HG03457 (cell line): Measurements from ENCODE around the gene PLPPR1.
"Not testable (repeated sequence)": the region's sequence is repeated elsewhere in the genome, so short reads cannot be mapped to it uniquely, and the experiment has no call there.

Experiments used
- ATAC-seq: cut with Tn5 transposase; IDR thresholded peaks from one replicate; pipeline ENCODE4 v1.9.1; 2021; ENCODE audit warnings: moderate number of reproducible peaks; ENCODE audit not compliant: unreplicated experiment

Gene PLPPR1

DNA sequence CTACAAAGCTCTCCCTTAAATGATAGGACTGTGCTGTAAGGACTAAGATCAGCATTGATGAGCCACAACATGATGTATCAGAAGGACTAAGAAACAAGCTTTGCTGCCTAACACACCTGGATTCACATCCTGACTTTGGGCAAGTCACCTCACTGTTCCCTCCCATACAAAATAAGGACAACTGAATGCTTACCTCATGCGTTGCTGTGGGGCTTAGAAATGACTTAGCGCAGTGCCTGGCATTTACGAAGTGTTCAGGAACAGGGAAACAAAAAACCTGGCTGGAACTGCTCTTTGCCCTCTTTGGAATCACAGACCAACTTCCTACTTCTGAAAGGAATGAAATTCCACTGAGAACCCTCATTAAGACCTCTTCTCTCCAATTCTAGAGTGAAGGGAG, 242.6 kb downstream of the PLPPR1 start:
- no peak for ATAC-seq

DNA sequence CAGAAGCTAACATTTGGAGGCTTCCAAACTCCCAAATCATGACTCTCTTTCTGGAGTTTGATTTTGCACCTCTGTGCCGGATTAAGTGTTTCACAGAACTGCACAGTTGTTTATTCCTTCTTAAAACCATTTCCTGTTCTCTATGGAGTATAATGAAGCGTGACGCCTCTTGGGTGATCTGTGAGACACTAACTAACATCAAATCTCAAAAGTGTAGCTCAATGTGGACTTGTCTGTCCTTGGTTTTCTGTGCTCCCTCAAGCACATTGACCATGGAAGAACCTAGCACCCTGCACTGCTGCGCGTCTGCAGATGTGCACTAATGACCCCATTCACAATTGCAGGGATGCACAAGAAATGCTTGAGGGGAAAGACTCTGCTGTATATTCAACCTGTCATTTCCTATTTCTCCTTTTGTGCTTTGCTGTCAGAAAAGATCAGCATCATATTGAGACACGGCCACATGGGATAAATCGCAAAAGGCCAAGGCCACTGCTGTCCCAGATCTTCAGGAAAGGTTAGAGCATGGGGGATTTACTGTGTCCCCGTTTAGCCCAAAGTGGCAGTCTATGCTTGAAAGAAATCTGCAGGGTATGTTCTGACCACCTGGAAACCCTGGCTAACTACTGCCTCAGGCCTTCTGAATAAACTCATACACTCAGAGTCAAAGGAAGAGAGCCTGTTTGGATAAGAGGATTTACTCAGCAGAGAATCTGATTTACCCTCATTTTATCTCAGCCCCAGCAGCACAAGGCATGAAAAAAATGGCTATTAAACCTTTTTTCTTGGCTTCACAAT, 246.6 kb downstream of the PLPPR1 start:
- no peak for ATAC-seq

DNA sequence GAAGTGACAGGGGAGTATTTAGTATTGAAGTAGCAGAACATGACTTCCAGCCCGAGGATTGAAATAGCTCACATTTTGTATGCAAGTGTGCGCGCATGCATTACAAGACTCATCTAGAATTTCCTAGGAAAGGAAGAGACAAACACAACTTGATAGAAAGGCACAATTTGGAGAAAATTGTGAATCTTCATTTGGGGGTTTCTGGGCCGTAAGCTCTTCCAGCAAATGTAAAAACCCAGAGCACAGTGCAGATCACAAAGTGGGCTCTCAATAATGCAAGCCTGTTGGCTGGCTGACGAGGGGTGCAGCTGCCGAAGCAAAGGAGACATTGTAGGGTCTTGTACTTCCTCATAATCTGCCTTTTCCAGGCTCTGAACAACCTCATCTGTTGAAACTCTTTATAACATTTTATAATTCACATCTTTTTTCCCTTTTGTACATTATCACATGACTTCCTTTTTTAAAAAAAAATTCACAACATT, 247.3 kb downstream of the PLPPR1 start:
- no peak for ATAC-seq

DNA sequence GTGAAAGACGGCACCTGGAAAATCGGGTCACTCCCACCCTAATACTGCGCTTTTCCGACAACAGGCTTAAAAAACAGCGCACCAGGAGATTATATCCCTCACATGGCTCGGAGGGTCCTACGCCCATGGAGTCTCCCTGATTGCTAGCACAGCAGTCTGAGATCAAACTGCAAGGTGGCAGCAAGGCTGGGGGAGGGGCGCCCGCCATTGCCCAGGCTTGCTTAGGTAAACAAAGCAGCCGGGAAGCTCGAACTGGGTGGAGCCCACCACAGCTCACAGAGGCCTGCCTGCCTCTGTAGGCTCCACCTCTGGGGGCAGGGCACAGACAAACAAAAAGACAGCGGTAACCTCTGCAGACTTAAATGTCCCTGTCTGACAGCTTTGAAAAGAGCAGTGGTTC, 262.5 kb downstream of the PLPPR1 start:
- not testable (repeated sequence) for ATAC-seq

DNA sequence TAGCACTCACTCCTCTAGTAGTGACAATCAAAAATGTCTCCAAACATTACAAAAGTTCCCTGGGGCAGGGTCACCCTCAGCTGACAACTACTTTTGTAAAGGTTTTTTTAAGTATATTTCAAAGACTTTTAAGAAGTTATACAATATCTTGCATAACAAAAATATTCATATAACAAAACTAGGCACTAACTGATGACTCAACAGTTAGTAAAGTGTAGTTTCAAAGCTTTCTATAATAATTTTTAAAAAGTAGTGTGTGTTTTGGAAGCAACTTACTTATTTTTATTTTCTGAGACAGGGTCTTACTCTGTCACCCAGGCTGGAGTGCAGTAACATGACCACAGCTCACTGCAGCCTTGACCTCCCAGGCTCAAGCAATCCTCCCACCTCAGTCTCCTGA, 271.4 kb downstream of the PLPPR1 start:
- no peak for ATAC-seq

DNA sequence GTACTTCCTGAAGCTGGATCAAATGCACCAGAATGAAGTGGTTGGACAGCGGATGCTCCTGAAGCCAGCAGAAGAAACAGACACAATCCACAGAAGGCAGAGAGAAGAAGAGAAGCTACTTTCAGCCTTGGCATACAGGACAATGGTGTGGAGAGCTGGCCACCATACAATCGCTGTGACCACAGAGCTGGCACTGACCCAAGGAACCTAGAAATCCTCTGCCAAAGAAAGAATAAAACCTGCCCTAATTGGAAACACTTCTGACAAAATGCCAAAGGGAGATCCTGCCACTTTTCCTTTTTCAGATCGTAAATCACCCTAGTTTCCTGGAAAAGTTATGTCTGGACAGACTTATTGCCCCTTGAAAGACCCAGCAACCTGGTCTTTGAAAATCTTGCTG, 278.5 kb downstream of the PLPPR1 start:
- no peak for ATAC-seq

DNA sequence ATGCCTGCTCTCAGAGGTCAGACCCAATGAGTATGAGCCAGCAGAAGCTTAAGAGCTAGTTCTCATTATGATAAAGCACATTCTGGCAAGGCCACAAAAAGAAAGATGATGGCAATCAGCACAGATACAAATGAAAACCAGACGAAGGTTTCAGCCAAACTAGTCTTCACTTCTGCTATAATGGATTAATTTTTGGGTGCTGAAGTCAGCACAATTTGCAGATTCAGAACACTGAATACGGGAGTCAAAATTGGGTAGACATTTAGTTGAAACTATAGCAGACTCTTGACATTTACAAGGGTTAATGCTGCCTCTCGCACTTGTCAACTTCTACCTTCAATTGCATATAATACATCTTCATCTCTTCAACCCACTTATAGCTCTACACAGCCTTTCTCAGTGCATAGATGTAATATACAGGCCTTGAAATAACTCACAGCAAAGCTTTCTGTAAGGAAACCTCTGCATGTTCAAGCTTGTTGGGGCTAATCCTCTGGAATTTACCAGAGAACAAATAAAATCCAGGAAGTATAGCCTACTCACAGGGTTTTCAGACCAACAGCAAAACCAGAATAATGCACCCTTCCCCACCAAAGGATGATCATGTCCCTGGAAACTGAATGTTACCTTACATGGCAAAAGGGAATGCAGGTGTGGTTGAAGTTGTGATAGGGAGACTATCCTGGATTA, 279.1 kb downstream of the PLPPR1 start:
- no peak for ATAC-seq

DNA sequence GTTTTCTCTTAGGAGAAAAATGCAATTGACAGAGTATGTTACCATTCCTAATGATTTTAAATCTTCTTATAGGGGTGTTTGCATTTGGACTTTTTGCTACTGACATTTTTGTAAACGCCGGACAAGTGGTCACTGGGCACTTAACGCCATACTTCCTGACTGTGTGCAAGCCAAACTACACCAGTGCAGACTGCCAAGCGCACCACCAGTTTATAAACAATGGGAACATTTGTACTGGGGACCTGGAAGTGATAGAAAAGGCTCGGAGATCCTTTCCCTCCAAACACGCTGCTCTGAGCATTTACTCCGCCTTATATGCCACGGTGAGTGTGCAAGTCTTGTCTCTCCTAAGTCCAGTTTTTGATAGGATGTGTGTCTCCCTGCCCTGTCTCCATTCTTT, 280.6 kb downstream of the PLPPR1 start:
- no peak for ATAC-seq

DNA sequence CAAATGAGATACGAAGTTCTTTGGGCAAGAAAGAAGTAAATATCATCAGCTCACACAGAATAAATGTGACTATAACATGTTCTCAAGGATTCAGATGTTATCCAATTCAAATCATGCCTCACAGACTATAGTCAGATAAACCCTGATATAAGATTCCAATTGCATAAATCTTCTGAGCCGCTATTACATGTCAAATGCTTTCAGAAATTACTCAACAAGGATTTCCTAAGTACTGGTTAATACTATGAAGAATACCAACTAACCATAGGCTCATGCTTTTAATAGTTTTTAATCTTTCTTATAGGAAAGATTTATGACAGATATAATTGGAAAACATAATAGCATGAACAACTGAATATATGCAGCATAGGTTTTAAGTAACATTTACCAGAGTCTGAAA, 282.7 kb downstream of the PLPPR1 start:
- ATAC-seq = no peak

DNA sequence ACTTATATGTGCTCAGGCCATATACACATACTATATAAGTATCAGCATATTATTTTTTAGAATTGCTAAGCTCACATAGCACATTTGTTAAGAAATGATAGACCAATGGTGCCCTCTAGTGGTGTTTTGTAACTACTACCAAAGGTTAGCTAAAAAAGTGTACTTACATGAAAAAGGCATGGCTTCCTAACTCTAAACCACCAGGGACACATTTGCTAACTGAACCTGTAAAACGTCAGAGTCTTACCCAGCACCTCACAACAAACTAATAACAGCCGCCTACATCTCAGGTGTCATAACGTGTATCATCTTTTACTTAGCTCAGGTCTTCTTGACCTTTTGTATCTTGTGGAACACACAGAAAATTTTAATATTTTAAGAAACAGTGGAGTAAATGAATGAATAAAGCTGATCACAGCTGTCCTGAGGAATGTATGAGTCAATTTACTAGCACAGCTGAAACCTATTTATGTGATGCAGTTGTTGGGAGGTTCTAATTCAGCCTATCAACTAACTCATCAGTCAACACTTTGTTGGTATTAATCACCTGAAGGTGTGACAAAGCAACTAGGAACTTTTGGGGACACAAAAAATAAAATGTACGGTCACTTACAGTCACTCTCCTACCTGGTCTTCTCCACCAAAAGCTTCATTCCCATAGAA, 283.4 kb downstream of the PLPPR1 start:
- ATAC-seq = peak; percentile 80

DNA sequence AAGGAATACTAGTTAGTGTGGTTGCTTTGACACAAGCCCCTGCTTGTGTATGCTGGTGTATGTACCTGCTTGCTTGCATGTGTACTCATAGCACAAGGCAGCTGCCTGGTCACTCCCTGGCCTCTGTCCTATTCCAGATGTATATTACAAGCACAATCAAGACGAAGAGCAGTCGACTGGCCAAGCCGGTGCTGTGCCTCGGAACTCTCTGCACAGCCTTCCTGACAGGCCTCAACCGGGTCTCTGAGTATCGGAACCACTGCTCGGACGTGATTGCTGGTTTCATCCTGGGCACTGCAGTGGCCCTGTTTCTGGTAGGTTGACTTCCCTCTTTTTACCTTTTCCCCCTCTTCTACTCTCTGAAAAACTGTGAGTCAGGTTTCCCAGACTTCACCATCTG, 284.1 kb downstream of the PLPPR1 start:
- no peak for ATAC-seq

DNA sequence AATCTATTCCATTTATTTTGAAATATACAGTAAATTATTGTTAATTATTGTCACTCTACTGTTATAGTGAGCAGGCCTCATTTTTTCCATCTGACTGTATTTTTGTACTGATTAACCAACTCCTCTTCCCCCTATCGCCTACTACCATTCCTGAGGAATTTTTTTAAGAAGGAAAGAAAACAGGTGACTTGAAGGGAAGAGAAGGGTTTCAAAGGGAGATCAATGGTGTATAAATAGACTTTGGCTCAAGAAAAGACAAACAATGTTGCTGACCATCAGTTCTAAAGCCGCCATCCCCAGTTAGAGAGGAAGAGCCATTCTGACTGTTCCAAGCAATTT, 286.6 kb downstream of the PLPPR1 start:
- no peak for ATAC-seq

DNA sequence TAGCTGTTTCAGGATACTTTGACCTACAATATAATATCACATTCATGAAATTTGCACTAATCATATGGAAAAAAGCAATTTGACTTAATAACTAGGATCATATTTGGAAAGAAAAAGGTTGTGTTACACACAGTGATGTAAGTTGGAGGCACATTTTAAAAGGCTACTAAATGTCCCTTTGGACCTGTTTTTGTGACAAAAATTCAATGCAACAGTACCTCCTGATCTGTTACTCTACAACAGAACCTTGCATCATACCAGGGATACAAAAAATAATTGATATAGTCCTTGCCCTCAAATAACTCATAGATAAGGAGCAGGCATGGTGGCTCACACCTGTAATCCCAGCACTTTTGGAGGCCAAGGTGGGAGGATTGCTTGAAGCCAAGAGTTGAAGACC, 289.2 kb downstream of the PLPPR1 start:
- ATAC-seq = no peak

DNA sequence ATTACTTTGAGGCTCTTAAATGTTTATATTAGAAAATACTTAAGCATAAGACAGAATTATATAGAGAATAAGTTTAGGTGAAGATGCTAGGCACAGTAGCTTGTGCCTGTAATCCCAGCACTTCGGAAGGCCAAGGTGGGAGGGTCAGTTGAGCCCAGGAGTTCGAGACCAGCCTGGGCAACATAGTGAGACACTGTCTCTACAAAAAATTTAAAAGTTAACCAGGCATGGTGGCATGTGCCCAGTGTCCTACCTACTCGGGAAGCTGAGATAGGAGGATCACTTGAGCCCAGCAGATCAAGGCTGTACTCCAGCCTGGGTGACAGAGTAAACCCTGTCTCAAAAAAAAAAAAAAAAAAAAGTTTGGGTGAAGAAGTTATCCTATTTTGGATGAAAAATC, 294.6 kb downstream of the PLPPR1 start:
- ATAC-seq = no peak

DNA sequence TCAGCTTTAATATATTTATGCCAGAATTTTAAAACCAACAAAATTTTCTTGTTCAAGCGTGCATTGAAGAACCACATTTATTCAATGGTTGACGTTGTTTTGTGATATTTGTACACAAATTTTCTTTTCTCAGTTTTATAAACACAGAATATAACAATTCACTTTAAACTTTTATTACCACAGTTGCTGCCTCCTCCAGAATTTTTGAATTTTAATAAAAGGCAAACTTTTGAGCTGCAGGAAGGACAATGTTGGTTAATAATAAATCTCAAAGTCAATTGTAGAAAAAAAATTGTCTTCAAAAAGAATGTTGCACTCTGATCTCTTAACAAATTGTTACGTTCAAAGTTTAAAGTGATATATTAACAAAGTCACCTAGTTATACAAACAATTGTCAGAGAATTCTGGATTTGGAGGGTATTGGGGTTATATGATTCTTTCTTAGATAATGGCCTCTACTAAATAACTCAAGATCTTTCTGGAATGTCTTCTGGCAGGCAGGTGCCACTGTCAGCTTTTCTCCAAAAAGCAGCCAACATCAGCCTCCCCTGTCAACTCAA, 295.8 kb downstream of the PLPPR1 start:
- ATAC-seq = no peak

DNA sequence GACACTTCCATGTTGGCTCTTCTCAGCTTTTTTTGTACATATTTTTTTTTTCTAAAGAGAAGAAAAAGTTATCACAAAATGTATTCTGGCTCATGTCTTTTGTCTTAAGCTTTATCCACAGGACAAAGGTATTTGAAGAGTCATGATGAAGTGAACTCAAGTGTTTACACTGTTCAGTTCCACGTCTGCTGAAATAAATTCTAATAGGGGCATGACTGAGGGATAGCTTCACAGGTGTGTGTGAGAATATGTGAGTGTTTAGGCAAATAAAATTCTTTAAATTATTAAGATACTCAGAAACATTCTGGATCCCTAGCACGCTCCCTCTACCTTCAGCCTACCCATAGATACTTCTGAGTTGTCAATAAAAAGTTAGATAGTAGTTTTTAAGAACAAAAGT, 296.5 kb downstream of the PLPPR1 start:
- ATAC-seq = no peak

DNA sequence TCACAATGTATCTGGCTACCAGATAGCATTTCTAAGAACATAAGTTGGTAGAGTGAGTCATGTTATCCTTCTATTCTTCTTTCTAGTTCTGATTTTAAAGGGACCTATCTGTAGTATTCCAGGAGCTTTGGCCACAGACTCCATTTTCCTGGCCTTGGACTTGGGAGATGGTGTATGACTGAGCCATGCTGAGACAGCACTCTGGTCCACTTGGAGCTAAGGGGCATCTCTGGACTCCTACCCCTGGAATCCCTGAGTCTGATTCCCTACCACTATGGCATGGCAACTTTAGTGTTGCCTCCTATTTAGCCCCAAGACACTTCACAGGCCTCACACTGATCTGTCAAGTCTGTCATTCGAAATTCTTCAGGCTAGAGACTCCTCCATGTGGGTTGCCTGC, 297.5 kb downstream of the PLPPR1 start:
- ATAC-seq = no peak

DNA sequence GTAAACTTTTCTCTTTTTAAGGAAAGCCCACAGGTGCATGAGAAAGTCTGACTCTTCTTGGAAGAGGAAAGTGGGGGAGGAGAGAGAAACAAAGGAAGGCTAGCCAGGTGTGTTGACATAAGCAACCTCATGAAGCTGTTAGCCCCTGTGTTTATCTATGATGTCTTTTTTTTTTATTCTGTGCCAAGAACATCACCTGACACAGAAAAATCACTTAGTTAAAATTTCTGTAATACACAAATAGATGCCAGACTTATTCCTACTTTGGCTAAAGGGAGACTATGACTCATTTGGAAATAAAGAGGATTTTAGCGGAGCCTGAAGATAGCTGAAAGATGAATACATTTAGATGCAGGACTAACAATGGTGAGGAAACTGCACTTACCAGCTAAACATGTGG, 298.0 kb downstream of the PLPPR1 start:
- no peak for ATAC-seq

DNA sequence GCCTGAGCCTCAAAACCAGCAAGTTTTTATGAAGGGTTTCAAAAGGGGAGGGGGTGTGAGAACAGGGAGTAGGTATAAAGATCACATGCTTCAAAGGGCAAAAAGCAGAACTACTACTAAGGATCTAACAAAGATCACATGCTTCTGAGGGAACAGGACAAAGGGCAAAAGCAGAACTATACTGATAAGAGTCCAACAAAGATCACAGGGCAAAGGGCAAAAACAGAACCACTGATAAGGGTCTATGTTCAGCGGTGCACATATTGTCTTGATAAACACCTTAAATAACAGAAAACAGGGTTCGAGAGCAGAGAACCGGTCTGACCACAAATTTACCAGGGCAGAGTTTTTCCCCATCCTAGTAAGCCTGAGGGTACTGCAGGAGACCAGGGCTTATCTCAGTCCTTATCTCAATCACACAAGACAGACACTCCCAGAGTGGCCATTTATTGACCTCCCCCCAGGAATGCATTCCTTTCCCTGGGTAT, 298.9 kb downstream of the PLPPR1 start:
- ATAC-seq = not testable (repeated sequence)

DNA sequence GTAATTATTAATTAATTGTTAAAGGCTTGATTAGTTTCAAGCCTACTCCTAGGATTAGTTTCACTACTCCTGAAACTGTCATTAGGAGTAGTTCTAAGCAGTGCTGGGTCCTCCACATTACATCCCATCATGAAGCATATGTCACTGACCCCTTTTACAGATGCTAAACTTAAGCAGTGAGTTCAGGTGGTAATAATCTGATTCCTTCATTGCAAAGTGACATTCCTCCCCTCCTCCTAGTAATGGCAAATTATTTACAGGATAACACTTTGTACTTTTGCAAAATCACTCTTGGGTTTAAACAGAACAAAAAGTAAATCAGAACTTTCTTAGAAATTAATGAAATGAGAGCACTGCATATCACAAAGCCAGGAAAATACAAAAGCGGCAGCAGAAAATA, 303.8 kb downstream of the PLPPR1 start:
- ATAC-seq = no peak

DNA sequence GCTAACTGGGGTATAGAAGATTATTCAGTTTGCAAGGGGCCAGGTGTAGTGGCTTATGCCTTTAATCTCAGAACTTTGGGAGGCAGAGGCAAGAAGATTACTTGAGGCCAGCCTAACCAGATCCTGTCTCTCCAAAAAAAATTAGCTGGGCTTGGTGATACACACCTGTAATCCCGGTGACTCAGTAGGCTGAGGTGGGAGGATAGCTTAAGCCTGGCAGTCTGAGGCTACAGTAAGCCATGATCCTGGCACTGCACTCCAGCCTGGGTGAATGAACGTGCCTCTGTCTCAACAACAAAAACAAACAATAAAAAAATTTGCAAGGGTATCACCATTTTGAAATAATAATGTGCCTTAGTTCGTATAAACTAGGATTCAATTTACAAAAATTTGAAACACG, 305.0 kb downstream of the PLPPR1 start:
- no peak for ATAC-seq
